ENCODE data around the gene TBCEL. TPM values are rescaled to one million over a fixed set of nuclear protein-coding genes. Genes with fewer than 3 reads are reported as not detected.

Gene TBCEL
- total RNA-seq, 2 experiments from 2014 or later = 6.8 to 7.2 TPM

DNA sequence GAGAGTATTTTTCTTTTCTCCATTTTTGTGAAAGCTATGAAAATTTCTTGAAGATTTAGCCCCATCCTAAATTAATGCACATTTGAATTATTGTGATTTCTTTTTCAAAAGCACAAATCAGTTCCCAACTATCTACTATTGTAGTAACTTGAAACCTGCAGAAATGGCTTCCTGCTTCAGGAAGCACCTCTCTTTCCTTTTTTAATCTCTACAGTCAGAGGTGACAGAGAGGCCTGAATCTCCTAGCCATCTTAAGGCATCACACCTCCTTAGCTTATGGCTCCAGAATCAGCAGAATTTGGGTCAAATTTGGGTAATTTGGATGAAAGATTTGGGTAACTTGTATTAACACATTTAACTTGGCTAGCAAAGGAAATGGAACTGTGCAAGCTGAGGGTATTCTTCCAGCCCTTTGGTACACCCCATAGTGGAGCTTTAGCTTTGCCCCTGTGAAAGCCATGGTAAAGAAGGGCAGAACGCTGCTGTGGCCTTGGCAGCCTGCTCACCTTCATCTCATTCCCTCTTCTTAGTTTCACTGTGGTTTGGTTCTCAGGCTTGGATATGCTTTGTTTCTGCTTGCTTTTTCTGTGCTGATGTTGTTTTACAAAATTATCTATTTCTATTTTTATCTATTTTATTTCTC is 16.2 kb downstream of the TBCEL start:
- Mint-ChIP-seq H3K27ac (no peak overlapping the region), H3K36me3 (ENCODE audit: low read depth) (peaks cover 2% of the 10 kb centered on the region), H3K27me3 (no peaks in the 10 kb centered on the region), H3K4me3 (no peak overlapping the region), H3K9me3 (no peaks in the 10 kb centered on the region), H3K4me1 (ENCODE audit: low read depth) (peaks cover 20% of the 10 kb centered on the region)
- no peak for TF ChIP-seq CTCF (IDR thresholded peaks at IDR 0.05)
- intact Hi-C loops (cut with micrococcal nuclease) = no loop called here
- ChIA-PET CTCF (interaction anchor here (1.7 kb wide), 1 partner anchor 154 kb away, joined by 6 read pairs; no protein-coding TSS in a partner anchor), POLR2A (no interaction called here)
- DNase-seq = no peak
- no peak for ATAC-seq

DNA sequence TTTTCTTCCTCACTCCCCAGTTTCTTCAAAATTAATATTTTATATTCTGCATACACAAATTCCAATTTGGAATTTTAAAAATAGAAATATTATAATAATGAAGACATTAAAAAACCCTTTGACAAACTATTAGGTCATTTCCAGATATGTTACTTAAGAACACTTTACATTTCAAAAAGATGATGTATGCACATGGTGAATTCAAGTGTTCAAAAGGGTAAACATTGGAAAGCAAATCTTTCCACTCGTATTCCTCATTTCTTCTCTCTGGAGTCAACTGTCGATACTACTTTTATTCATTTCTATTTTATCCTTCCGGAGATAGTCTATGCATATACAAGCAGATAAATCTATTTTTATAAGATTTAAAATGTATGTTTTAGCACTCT is 16.7 kb downstream of the TBCEL start:
- Mint-ChIP-seq H3K4me1 (ENCODE audit: low read depth) (peaks cover 15% of the 10 kb centered on the region), H3K36me3 (ENCODE audit: low read depth) (no peaks in the 10 kb centered on the region), H3K27me3 (no peaks in the 10 kb centered on the region), H3K4me3 (no peak overlapping the region), H3K27ac (no peak overlapping the region), H3K9me3 (no peaks in the 10 kb centered on the region)
- intact Hi-C loops (cut with micrococcal nuclease) = no loop called here
- ATAC-seq (no peak), DNase-seq (no peak)
- TF ChIP-seq CTCF (IDR thresholded peaks at IDR 0.05) = no peak
- CTCF ChIA-PET = interaction anchor here (1.7 kb wide), 1 partner anchor 154 kb away, joined by 6 read pairs; no protein-coding TSS in a partner anchor
- POLR2A ChIA-PET = no interaction called here

DNA sequence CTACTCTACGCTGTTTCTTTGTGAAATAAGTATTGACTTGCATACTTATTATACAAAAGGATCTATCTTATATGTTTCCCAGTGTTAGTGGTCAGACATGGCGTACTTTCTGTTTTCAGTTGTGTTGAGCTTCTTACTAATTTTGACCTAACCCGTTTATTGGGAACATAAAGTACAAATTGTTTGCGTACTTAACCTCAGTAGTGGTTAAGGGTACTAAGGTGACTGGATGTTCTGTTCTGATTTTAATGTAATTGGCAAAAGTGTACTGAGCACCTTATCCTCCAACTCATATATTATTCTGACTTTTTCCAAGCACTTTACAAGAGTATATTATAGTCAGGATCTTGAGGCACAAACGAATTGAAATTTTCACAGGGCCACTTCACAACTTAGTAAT is 17.2 kb downstream of the TBCEL start:
- CTCF ChIA-PET = no interaction called here

GRCh38 chr11:121042296-121042695 is 18.4 kb downstream of the TBCEL start:
- DNase-seq (no peak), ATAC-seq (no peak)
- peaks cover 8% of the 10 kb centered on the region for H3K36me3 Mint-ChIP-seq (ENCODE audit: low read depth)

More for the DNA sequence above, 17.2 kb downstream of the TBCEL start:
- POLR2A ChIA-PET = no interaction called here
- ATAC-seq (no peak), DNase-seq (no peak)
- peaks cover under 1% of the 10 kb centered on the region for H3K36me3 Mint-ChIP-seq (ENCODE audit: low read depth)
- H3K27me3 Mint-ChIP-seq = no peaks in the 10 kb centered on the region
- no peak for TF ChIP-seq CTCF (IDR thresholded peaks at IDR 0.05)
- no peak overlapping the region for H3K27ac Mint-ChIP-seq
- intact Hi-C loops (cut with micrococcal nuclease) = no loop called here
- H3K9me3 Mint-ChIP-seq = no peaks in the 10 kb centered on the region
- H3K4me1 Mint-ChIP-seq (ENCODE audit: low read depth) = peaks cover 10% of the 10 kb centered on the region
- no peak overlapping the region for H3K4me3 Mint-ChIP-seq

More at GRCh38 chr11:121042296-121042695, 18.4 kb downstream of the TBCEL start:
- POLR2A ChIA-PET = no interaction called here
- Mint-ChIP-seq H3K4me3 (no peak overlapping the region), H3K4me1 (ENCODE audit: low read depth) (peaks cover 6% of the 10 kb centered on the region), H3K9me3 (no peaks in the 10 kb centered on the region), H3K27ac (no peak overlapping the region), H3K27me3 (no peaks in the 10 kb centered on the region)
- intact Hi-C loops (cut with micrococcal nuclease) = no loop called here
- no peak for TF ChIP-seq CTCF (IDR thresholded peaks at IDR 0.05)
- CTCF ChIA-PET = interaction anchor here (0.9 kb wide), 1 partner anchor 9 kb away, joined by 3 read pairs; no protein-coding TSS in a partner anchor

Data from activated CD8-positive, alpha-beta T cell treated with anti-CD3 and anti-CD28 coated beads for 36 hours (primary cell).